ENCODE data around the gene FCGR3B.
"Not testable (repeated sequence)": the region's sequence is repeated elsewhere in the genome, so short reads cannot be mapped to it uniquely, and the experiment has no call there.

The FCGR3B gene

DNA sequence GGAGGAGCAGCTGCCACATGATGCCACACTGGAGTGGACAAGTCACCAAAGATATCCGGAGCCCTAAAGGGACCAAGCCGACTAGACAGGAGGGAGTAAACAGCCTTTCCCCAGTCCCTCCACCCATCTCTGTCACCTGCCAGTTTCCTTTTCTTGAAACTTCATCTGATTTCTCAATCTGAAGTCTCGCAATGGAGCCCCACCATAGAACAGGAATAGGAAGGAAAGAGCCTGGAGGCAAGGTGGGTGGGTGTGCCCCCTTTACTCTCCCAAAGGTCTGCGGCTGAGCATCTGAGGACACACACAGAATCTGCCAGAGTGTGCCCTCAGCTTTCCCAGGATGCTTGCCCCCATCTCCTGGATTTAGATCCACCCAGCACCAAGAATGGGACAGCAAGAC, at the start of gene FCGR3B:
FCGR3B (minus strand) TSS at position 101 of the 400 bp plus-strand sequence; CDS start at position 19, 82 bp downstream.
- no peak for DNase-seq (ENCODE audit: low spot score)

- DNase-seq (ENCODE audit: low spot score), result no peak
Observed at GRCh38 chr1:161678500-161678899, 47.5 kb upstream of the FCGR3B start.

DNA sequence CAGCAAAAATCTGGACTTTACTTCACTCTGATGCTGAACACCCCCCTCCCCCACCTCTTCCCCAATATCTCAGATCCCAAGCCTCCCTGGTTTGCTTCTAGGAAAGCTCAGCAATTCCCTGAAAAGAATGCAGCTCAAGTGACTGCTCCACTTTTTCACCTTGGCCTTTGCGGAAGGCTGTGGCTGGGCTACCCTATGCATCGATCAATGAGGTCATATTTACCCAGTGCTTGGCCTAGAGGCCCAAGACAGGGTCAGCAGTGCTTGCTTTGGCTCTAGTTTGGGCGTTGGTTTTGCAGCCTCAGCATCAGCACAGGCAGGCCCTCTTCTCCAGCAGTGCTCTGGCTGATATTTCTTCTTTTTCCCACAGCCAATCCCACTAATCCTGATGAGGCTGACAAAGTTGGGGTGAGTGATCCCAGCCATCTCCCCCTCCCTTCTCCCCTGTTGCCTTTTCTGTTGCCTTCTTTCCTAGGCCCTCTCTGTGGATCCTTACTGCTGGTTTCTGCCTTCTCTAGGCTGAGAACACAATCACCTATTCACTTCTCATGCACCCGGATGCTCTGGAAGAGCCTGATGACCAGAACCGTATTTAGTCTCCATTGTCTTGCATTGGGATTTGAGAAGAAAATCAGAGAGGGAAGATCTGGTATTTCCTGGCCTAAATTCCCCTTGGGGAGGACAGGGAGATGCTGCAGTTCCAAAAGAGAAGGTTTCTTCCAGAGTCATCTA, 46.1 kb upstream of the FCGR3B start:
- DNase-seq (ENCODE audit: low spot score), result no peak

DNA sequence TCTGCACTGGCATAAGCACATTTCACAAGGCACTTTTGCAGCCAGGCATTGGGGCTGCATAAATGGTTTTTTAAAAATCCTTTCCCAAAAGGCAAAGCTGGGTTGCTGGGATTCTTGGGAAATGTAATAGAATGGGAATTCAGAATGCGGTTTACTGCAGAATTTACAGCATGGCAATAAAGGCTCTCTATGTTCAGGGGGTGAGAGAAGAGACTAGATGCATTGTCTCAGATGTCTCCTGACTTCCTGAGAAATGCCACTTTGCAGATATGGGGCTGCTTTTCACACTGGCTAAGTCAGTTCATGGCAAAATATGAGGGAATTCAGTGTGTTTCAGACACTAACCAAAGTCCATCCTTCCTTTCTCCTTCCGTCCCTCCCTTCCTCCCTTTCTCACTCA, 45.5 kb upstream of the FCGR3B start:
- DNase-seq (ENCODE audit: low spot score), result no peak

DNA sequence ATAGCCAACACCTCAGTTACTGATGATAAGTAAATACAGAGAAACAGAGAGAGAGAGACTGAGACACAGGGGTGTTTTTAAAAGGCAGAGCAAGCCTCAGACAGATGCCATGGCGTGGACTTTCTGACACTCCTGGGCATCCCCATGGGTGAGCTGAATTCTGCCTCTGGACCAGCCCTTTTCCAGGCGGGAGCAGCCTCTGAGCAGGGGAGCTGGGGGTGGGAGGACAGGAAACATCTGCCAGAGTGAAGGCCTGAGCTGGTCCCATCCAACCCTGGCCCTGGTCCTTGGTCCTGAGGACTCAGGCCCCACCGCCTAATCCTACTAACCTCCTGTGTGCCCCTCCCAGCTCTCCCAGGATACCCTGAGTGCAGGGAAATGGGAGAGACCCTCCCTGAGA, 43.9 kb upstream of the FCGR3B start:
- DNase-seq (ENCODE audit: low spot score), result not testable (repeated sequence)

DNA sequence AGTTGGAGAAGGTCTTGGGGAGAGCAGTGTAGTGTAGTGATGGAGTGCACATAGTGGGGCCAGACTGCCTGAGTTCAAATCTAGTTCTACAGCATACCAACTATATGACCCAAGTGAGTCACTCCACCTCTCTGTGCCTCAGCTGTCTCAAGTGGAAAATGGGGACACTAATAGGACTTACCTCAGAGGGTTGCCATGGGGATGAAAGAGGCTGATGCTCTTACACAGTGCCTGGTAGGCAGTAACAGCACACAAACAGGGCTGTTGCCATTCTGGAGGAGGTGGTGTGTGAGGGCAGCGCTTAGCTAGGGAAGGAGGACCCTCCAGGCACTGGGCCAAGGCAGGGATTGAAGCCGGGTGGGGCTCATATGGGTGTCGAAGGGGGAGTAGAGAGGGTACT, 43.5 kb upstream of the FCGR3B start:
- not testable (repeated sequence) for DNase-seq (ENCODE audit: low spot score)

DNA sequence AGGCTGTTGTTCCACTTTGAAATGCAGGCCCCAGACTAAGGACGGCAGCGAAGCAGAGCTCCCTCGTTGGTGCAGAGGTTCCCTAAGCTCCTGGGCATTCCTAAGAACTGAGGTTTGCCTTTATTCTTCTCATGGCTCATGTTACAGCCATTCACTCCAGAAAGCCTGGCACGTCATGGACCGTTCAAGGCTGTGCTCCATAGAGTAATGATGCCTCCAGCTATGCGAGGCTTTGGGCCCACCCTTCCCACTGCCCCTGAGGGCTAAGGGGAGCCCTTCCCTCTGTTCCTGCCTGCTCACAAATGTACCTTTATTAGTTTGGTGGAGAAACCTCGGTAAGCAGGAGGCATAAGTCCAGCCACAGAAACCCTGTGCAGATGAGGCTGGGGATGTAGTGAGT, 42.5 kb upstream of the FCGR3B start:
- DNase-seq (ENCODE audit: low spot score), result not testable (repeated sequence)

GRCh38 chr1:161671045-161672020, 40.4 kb upstream of the FCGR3B start:
- DNase-seq (ENCODE audit: low spot score), result not testable (repeated sequence)

- not testable (repeated sequence) for DNase-seq (ENCODE audit: low spot score)
Observed at GRCh38 chr1:161664689-161665088, 33.7 kb upstream of the FCGR3B start.

- not testable (repeated sequence) for DNase-seq (ENCODE audit: low spot score)
Observed at GRCh38 chr1:161663569-161663968, 32.6 kb upstream of the FCGR3B start.

DNA sequence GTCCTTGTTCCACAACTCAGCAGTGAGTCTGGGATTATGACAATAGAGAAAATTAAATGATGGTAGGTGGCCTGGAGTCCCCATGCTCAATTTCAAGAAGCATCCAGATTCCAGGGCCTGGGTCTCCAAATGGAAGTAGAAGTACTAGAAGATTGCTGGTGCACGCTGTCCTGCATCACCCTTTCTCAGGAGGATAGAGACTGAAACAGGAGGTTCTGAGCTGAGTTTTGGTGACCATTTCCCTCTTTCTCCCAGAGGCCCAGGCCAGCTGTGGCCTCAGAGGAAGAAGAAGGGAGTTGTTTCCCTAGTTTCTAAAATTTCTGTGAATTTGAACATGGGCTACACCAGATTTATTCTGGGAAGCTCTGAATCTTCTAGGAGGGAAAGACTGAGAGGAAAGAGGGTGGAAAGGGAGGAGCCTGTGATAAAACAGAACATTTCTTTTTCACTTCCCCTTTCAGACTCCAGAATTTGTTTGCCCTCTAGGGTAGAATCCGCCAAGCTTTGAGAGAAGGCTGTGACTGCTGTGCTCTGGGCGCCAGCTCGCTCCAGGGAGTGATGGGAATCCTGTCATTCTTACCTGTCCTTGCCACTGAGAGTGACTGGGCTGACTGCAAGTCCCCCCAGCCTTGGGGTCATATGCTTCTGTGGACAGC, 31.8 kb upstream of the FCGR3B start, which contains the start of gene FCGR2B:
FCGR2B (plus strand) TSS at position 460 of the 656 bp plus-strand sequence; CDS start at position 559, 99 bp downstream.
- DNase-seq (ENCODE audit: low spot score), result not testable (repeated sequence)

DNA sequence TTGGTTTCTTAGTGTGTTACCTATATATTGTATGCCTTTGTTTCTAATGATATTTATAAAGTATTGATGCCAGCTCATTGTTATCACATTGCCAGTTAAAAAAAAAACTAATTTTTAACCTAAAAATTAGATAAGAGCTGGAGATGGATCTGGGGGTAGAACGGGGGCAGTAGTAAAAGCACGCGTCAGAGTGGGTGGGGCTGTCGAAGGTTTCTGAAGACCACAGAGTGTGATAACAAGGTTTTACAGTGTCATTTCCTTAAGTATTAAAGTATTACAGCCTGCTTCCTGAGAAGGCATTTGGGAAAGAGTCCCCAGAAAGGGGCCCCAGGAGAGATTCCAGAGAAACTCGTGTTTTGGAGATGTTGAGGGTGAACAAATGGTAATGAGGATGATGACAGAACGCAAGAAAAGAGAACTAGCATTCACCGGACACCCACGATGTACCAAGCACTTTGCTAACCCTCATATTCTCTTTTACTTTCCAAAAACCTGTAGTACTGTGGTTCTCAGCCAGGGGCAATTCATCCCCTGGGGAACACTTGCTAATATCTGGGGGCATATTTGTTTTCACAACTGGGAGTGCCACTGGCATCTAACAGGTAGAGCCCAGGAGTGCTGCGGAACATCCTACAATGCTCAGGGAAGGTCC, 30.8 kb upstream of the FCGR3B start:
- DNase-seq (ENCODE audit: low spot score), result not testable (repeated sequence)

DNA sequence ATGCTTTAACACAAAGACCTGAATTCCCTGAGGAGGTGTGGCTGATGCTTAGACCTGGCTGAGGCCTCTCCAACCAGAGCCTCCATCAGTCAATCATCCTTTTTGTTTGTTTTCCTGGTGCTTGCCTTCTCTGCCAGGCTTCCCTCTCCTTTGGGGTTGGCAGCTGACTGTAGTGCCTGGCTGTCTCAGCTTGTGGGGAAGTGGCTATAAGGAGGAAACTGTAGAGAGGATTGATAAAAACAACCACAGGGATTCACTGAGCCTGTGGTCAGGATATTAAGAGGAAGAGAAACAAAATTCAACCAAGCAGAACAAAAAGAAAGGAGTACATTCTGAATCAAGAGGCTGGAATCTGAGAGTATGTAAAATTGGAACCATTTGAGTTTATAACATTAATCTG, 27.5 kb upstream of the FCGR3B start:
- not testable (repeated sequence) for DNase-seq (ENCODE audit: low spot score)

DNA sequence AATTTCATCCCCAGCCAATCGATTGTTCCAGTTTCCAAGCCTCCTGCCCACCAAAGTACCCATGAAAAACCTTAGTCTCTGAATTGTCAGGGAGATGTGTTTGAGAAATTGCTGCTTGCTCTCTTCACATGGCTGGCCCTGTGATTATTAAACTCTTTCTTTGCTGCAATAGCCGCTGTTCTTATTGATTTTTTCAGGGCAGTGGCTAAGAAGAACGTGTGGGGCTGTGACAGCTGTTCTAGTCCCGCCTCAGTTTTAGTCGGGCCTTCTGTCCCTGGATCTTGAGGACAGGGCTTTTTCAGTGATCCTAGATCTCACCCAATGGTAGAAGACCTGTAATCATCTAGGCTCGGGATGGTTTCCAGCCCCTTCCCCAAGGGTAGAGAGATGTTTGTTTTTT, 23.0 kb upstream of the FCGR3B start:
- not testable (repeated sequence) for DNase-seq (ENCODE audit: low spot score)

DNA sequence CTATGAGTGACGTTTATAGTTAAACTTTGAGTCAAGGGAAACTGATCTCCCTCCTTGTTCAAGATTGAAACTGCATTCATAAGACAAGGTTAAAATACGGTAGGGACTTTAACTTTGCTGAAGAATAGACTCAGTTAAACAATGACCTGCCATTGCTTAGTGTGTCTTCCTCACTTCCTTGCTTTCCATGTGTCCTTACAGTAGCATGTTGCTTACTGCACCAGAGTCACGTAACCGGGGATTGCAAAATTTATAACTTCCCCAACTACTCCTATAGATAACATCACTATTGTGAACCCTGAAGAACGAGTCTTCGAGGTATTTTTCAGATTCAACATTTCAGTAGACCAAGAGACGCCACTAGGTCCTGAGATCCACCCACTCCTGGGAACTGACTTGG, 22.6 kb upstream of the FCGR3B start:
- DNase-seq (ENCODE audit: low spot score), result not testable (repeated sequence)

DNA sequence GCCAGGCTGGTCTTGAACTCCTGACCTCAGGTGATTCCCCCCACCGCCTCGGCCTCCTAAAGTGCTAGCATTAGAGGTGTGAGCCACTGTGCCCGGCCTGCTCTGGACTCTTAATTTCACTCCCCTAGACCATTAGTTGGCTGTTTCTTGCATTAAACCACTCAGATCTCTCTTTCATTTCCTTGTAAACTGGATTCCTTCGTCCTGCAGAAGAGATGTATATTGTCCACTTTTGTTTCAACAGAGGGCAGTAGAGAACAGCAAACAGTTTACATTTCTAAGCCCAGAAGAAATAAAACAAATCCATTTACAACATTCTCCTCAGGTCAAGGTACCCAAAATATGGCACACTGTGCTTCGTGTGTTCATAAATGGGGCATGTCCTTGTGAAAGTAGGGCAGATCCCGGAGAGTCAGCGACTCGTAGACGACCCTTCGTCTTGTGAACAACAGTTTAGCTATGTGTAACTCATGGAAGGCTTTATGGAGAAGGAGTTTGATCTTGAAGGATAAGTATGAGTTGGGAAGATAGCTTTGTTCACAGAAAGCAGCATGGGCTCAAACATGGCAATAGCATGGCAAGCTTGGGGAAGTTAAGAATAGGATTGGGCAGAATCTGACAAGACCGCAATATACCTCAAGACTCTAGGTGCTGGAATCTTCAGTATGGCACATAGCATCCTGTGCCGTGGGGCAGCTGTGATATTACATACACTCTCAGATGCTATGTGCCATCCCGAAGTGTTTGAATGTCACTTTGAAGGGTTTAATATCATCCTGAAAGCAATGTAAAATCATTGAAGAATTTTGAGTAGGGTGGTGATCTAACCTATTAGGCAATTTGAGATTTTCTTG, 16.8 kb upstream of the FCGR3B start:
- DNase-seq (ENCODE audit: low spot score), result peak; percentile 50

GRCh38 chr1:161644855-161645254, 13.9 kb upstream of the FCGR3B start:
- not testable (repeated sequence) for DNase-seq (ENCODE audit: low spot score)

DNA sequence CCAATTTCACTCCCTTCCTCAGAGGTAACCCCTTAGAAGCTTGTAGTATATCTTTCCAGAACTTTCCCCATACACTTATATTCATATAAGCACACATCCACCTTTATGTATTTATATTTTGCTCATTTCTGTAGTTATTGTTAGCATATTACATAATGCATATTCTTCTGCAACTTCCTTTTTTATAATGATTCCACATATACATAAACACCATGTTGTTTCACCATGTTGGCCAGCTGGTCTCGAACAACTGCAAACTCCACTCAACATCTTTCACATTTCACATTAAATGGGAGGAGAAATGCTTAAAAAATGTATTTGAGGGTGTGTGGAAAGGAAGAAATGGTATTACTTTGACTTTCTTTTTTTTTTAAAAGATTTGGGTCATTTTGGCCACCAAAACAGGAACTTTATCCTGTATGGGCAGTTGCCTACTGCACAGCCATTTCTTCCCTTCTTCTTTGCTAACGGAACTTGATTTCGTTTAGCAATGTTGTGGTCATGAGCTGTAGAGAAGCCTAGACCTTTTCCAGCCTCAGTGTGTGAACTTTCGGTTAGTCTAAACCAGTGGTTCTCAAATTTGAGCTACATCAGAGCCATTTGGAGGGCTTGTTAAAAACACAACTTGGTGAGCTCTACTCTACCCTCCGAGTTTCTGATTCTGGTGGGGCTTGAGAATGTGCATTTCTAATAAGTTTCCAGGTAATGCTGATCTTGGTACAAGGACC, 12.7 kb upstream of the FCGR3B start:
- not testable (repeated sequence) for DNase-seq (ENCODE audit: low spot score)

GRCh38 chr1:161642697-161643096, 11.7 kb upstream of the FCGR3B start:
- DNase-seq (ENCODE audit: low spot score), result peak; percentile 26

DNA sequence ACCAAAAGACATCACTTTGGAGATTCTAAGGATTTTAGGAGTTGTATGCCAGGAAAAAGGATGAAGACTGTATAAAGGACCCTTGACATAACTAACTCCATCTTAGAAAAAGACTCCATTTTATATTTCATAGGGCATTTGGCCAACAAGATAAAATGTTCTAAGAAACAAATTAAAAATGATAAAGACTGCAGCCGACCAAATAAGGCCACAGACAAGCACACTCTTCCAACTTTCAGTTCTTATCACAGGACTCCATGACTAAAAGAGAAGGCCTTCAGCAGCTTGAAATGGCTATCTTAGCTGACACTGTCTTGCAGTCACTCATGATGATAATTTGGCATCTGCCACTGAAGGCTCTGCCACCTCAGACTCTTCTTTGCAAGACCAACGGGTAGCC, 8.2 kb upstream of the FCGR3B start:
- DNase-seq (ENCODE audit: low spot score), result not testable (repeated sequence)

Measured in CD4-positive, alpha-beta T cell treated with Interleukin-2 at 100 ng/mL for 4 hours (primary cell).